Cardiac muscle cell (in vitro differentiated cells and primary cell): ENCODE data around the gene ITGB1. TPM values are rescaled to one million over a fixed set of nuclear protein-coding genes. Genes with fewer than 3 reads are reported as not detected.
"Not testable (repeated sequence)": the region's sequence is repeated elsewhere in the genome, so short reads cannot be mapped to it uniquely, and the experiment has no call there.

Source experiments
- DNase-seq, 2 donors: peaks; one replicate each; pipeline versions ENCODE4 v3.0.0 to v3.0.0-alpha.2; 2010 to 2017; ENCODE audit warnings: low read depth in 1 of 2, low spot score in 1 of 2
- H3K27ac ChIP-seq: fragments of 200-600 bp; sonication (generic); 2 replicates; pipeline ENCODE4 v1.5.1; 2016
- H3K27me3 ChIP-seq: fragments of 200-600 bp; sonication (generic); 2 replicates; pipeline ENCODE4 v1.6.0; 2016; ENCODE audit warnings: control low read depth
- H3K36me3 ChIP-seq: fragments of 200-600 bp; sonication (generic); 2 replicates; pipeline ENCODE4 v1.5.1; 2016; ENCODE audit warnings: control low read depth
- H3K4me1 ChIP-seq: fragments of 200-600 bp; sonication (generic); 2 replicates; pipeline ENCODE4 v1.8.1; 2017; ENCODE audit warnings: low read depth, mild to moderate bottlenecking, mixed run types
- H3K4me3 ChIP-seq: fragments of 200-600 bp; sonication (generic); 2 replicates; pipeline ENCODE4 v1.5.1; 2016; ENCODE audit warnings: mild to moderate bottlenecking
- H3K9me3 ChIP-seq: fragments of 200-600 bp; sonication (generic); 2 replicates; pipeline ENCODE4 v1.5.1; 2017; ENCODE audit warnings: low read depth, mild to moderate bottlenecking, control low read depth
- CTCF ChIP-seq: IDR thresholded peaks from 2 replicates; pipeline ENCODE4 v1.5.1; 2012; ENCODE audit warnings: low read depth, mild to moderate bottlenecking, low read length
- polyA plus RNA-seq: library from polyadenylated mRNA; unstranded; fragments of >200 nt; fragmentation: Nextera tagmentation; extraction: Ambion mirVana; gene quantifications from 2 replicates; pipeline ENCODE4 v1.2.1, GENCODE V29; 2016
- total RNA-seq: library from RNA; depleted of rRNA; stranded (reverse); fragments of >200 nt; gene quantifications from 2 replicates; pipeline ENCODE4 v1.2.3, GENCODE V29; 2016

The ITGB1 gene
- total and polyA plus RNA-seq, 2 experiments from 2014 or later = 321 to 490 TPM

GRCh38 chr10:32909456-32909855 is 48.6 kb downstream of the ITGB1 start:
- DNase-seq = no peak
- H3K27ac ChIP-seq = no peak overlapping the region
- H3K36me3 ChIP-seq = peaks cover 57% of the 10 kb centered on the region
- no peaks in the 10 kb centered on the region for H3K9me3 ChIP-seq
- TF ChIP-seq CTCF = no peak
- H3K27me3 ChIP-seq = no peaks in the 10 kb centered on the region
- no peak overlapping the region for H3K4me3 ChIP-seq
- no peaks in the 10 kb centered on the region for H3K4me1 ChIP-seq

GRCh38 chr10:32906595-32906994 is 51.4 kb downstream of the ITGB1 start:
- no peak overlapping the region for H3K4me3 ChIP-seq
- peaks cover 68% of the 10 kb centered on the region for H3K36me3 ChIP-seq
- no peaks in the 10 kb centered on the region for H3K4me1 ChIP-seq
- no peaks in the 10 kb centered on the region for H3K27me3 ChIP-seq
- H3K9me3 ChIP-seq = no peaks in the 10 kb centered on the region
- DNase-seq = no peak
- H3K27ac ChIP-seq = no peak overlapping the region
- TF ChIP-seq CTCF = no peak

GRCh38 chr10:32905466-32905865 is 52.6 kb downstream of the ITGB1 start:
- Histone ChIP-seq H3K4me1 (no peaks in the 10 kb centered on the region), H3K4me3 (no peak overlapping the region), H3K27me3 (no peaks in the 10 kb centered on the region), H3K36me3 (peaks cover 57% of the 10 kb centered on the region), H3K9me3 (no peaks in the 10 kb centered on the region), H3K27ac (no peak overlapping the region)
- DNase-seq = no peak
- no peak for TF ChIP-seq CTCF

- H3K27ac ChIP-seq = no peak overlapping the region
- no peaks in the 10 kb centered on the region for H3K27me3 ChIP-seq
- no peak overlapping the region for H3K4me3 ChIP-seq
- H3K9me3 ChIP-seq = no peaks in the 10 kb centered on the region
- peaks cover 55% of the 10 kb centered on the region for H3K36me3 ChIP-seq
- no peak for TF ChIP-seq CTCF
- no peak for DNase-seq
- no peaks in the 10 kb centered on the region for H3K4me1 ChIP-seq
These were observed 56.2 kb downstream of the ITGB1 start for GRCh38 chr10:32901815-32902214.

- H3K4me3 ChIP-seq, H3K9me3 ChIP-seq, H3K4me1 ChIP-seq, DNase-seq, H3K27ac ChIP-seq, H3K27me3 ChIP-seq: not testable (repeated sequence)
- H3K36me3 ChIP-seq = peaks cover 34% of the 10 kb centered on the region
These were observed 62.6 kb downstream of the ITGB1 start for GRCh38 chr10:32895200-32895968.

- Histone ChIP-seq H3K27ac (no peak overlapping the region), H3K9me3 (no peaks in the 10 kb centered on the region), H3K4me3 (no peak overlapping the region), H3K27me3 (no peaks in the 10 kb centered on the region), H3K4me1 (peaks cover 4% of the 10 kb centered on the region), H3K36me3 (peaks cover 26% of the 10 kb centered on the region)
- no peak for DNase-seq
- no peak for TF ChIP-seq CTCF
These were observed 63.9 kb downstream of the ITGB1 start for GRCh38 chr10:32893916-32894664.
